HEK293 (cell line): ENCODE data around the gene GDAP2.

Source experiments
- KLF16 ChIP-seq: fragments of 450-650 bp; formaldehyde crosslinking; IDR thresholded peaks from 2 replicates; pipeline ENCODE4 v1.5.1; 2017; ENCODE audit warnings: missing biosample characterization, missing genetic modification characterization
- KLF8 ChIP-seq: fragments of 450-650 bp; formaldehyde crosslinking; IDR thresholded peaks from 2 replicates; pipeline ENCODE4 v1.5.1; 2016; ENCODE audit warnings: missing biosample characterization, missing genetic modification characterization
- MYNN ChIP-seq: fragments of 450-650 bp; formaldehyde crosslinking; IDR thresholded peaks from 2 replicates; pipeline ENCODE4 v1.5.1; 2016; ENCODE audit warnings: missing biosample characterization, missing genetic modification characterization, borderline replicate concordance
- MZF1 ChIP-seq: fragments of 450-650 bp; formaldehyde crosslinking; IDR thresholded peaks from 2 replicates; pipeline ENCODE4 v1.5.1; 2017; ENCODE audit warnings: missing biosample characterization, missing genetic modification characterization, borderline replicate concordance
- PRDM1 ChIP-seq: fragments of 450-650 bp; formaldehyde crosslinking; IDR thresholded peaks from 2 replicates; pipeline ENCODE4; 2016; ENCODE audit warnings: missing biosample characterization, missing genetic modification characterization
- SP7 ChIP-seq: fragments of 450-650 bp; formaldehyde crosslinking; IDR thresholded peaks from 2 replicates; pipeline ENCODE4 v1.5.1; 2016; ENCODE audit warnings: missing biosample characterization, missing genetic modification characterization
- TCF7L2 ChIP-seq: IDR thresholded peaks from 2 replicates; pipeline ENCODE4 v1.6.1; 2011; ENCODE audit warnings: low read depth, mild to moderate bottlenecking, inconsistent platforms, low read length, moderate library complexity, borderline replicate concordance
- ZBTB1 ChIP-seq: fragments of 450-650 bp; formaldehyde crosslinking; IDR thresholded peaks from 2 replicates; pipeline ENCODE4 v1.5.1; 2016; ENCODE audit warnings: missing biosample characterization, missing genetic modification characterization
- ZNF132 ChIP-seq: fragments of 450-650 bp; formaldehyde crosslinking; IDR thresholded peaks from 2 replicates; pipeline ENCODE4 v1.5.1; 2017; ENCODE audit warnings: missing biosample characterization, missing genetic modification characterization, borderline replicate concordance
- ZNF16 ChIP-seq: fragments of 450-650 bp; formaldehyde crosslinking; IDR thresholded peaks from 2 replicates; pipeline ENCODE4 v1.5.1; 2016; ENCODE audit warnings: low read depth, missing biosample characterization, missing genetic modification characterization
- ZNF19 ChIP-seq: fragments of 450-650 bp; formaldehyde crosslinking; IDR thresholded peaks from 2 replicates; pipeline ENCODE4; 2016; ENCODE audit warnings: missing biosample characterization, missing genetic modification characterization, low read depth
- ZNF24 ChIP-seq: fragments of 450-650 bp; formaldehyde crosslinking; IDR thresholded peaks from 2 replicates; pipeline ENCODE4 v1.5.1; 2016; ENCODE audit warnings: missing biosample characterization, missing genetic modification characterization
- ZNF324 ChIP-seq: fragments of 450-650 bp; formaldehyde crosslinking; IDR thresholded peaks from 2 replicates; pipeline ENCODE4 v1.5.1; 2016; ENCODE audit warnings: missing biosample characterization, missing genetic modification characterization
- ZNF426 ChIP-seq: fragments of 450-650 bp; formaldehyde crosslinking; IDR thresholded peaks from 2 replicates; pipeline ENCODE4 v1.5.1; 2017; ENCODE audit warnings: missing biosample characterization, missing genetic modification characterization, mild to moderate bottlenecking, inconsistent platforms, moderate library complexity
- ZNF473 ChIP-seq: fragments of 450-650 bp; formaldehyde crosslinking; IDR thresholded peaks from 2 replicates; pipeline ENCODE4 v1.5.1; 2017; ENCODE audit warnings: missing biosample characterization, missing genetic modification characterization
- ZNF48 ChIP-seq: fragments of 450-650 bp; formaldehyde crosslinking; IDR thresholded peaks from 2 replicates; pipeline ENCODE4 v1.5.1; 2016; ENCODE audit warnings: missing biosample characterization, missing genetic modification characterization
- ZNF549 ChIP-seq: fragments of 450-650 bp; IDR thresholded peaks from 2 replicates; pipeline ENCODE4 v1.5.1; 2018; ENCODE audit warnings: missing biosample characterization, missing genetic modification characterization, mild to moderate bottlenecking, inconsistent platforms, moderate library complexity
- ZNF560 ChIP-seq: fragments of 450-650 bp; formaldehyde crosslinking; IDR thresholded peaks from 2 replicates; pipeline ENCODE4 v1.5.1; 2017; ENCODE audit warnings: missing biosample characterization, missing genetic modification characterization, borderline replicate concordance
- ZNF654 ChIP-seq: fragments of 450-650 bp; formaldehyde crosslinking; IDR thresholded peaks from 2 replicates; pipeline ENCODE4 v1.5.1; 2016; ENCODE audit warnings: low read depth, missing biosample characterization, missing genetic modification characterization
- ZNF747 ChIP-seq: fragments of 450-650 bp; formaldehyde crosslinking; IDR thresholded peaks from 2 replicates; pipeline ENCODE4 v1.5.1; 2016; ENCODE audit warnings: missing biosample characterization, missing genetic modification characterization
- ZNF837 ChIP-seq: fragments of 450-650 bp; formaldehyde crosslinking; IDR thresholded peaks from 2 replicates; pipeline ENCODE4 v1.5.1; 2016; ENCODE audit warnings: missing biosample characterization, missing genetic modification characterization
- TF ChIP-seq, protein P1 (sequence below): fragments of 450-650 bp; formaldehyde crosslinking; IDR thresholded peaks from 2 replicates; pipeline ENCODE4 v1.5.1; 2016; ENCODE audit warnings: missing biosample characterization, missing genetic modification characterization, borderline replicate concordance
- TF ChIP-seq, protein P2 (sequence below): fragments of 450-650 bp; formaldehyde crosslinking; IDR thresholded peaks from 2 replicates; pipeline ENCODE4 v1.5.1; 2016; ENCODE audit warnings: missing biosample characterization, missing genetic modification characterization
- TF ChIP-seq, protein P3 (sequence below): fragments of 450-650 bp; formaldehyde crosslinking; IDR thresholded peaks from 2 replicates; pipeline ENCODE4 v1.5.1; 2016; ENCODE audit warnings: missing biosample characterization, missing genetic modification characterization
- TF ChIP-seq, protein P4 (sequence below): fragments of 450-650 bp; formaldehyde crosslinking; IDR thresholded peaks from 2 replicates; pipeline ENCODE4 v1.5.1; 2017; ENCODE audit warnings: missing biosample characterization, missing genetic modification characterization
- TF ChIP-seq, protein P5 (sequence below): fragments of 450-650 bp; formaldehyde crosslinking; IDR thresholded peaks from 2 replicates; pipeline ENCODE4 v1.5.1; 2017; ENCODE audit warnings: missing biosample characterization, missing genetic modification characterization

Gene GDAP2

DNA sequence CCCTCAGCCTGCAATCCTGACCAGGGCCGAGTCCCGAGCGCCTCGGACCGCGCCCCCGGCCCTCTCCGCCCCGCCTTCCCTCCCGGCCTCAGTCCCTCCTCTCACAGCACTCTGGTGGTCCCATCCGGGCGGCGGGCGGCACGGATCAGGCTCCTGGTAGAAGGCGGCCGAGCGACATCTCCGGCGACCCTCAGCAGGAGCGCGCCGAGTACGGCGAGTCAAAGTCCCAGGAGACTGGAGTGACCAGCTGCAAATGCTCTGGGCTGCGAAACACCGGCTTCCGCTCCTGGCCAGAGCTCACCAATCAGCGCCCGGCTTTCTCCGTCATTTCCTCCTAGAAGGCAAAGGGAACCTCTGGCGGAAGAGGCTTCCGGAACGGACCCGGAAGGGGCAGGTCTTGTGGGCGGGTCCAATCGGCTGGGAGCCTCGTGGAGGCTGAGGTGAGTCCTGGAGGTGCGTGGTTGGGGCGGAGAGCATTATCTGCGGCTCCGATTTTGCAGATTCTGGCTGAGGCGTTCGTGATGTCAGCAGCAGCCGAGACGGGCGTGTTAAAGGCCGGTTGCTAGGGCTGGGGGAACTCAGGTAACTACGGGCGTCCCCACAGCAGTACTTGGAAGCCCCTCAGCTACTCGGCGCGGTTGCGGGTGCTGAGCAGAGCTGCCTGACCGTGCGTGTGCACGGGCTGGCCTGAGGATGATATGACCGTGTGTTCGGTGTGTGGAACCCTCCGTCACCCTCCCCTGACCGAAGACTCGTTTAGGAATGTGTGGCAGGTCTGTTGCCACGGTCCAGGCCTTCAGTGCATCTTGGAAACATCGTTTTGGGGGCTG is at the start of gene GDAP2, which contains the start of gene WDR3 (continued):
- TF ChIP-seq ZNF19 = no peak
- TF ChIP-seq, protein P1, sequence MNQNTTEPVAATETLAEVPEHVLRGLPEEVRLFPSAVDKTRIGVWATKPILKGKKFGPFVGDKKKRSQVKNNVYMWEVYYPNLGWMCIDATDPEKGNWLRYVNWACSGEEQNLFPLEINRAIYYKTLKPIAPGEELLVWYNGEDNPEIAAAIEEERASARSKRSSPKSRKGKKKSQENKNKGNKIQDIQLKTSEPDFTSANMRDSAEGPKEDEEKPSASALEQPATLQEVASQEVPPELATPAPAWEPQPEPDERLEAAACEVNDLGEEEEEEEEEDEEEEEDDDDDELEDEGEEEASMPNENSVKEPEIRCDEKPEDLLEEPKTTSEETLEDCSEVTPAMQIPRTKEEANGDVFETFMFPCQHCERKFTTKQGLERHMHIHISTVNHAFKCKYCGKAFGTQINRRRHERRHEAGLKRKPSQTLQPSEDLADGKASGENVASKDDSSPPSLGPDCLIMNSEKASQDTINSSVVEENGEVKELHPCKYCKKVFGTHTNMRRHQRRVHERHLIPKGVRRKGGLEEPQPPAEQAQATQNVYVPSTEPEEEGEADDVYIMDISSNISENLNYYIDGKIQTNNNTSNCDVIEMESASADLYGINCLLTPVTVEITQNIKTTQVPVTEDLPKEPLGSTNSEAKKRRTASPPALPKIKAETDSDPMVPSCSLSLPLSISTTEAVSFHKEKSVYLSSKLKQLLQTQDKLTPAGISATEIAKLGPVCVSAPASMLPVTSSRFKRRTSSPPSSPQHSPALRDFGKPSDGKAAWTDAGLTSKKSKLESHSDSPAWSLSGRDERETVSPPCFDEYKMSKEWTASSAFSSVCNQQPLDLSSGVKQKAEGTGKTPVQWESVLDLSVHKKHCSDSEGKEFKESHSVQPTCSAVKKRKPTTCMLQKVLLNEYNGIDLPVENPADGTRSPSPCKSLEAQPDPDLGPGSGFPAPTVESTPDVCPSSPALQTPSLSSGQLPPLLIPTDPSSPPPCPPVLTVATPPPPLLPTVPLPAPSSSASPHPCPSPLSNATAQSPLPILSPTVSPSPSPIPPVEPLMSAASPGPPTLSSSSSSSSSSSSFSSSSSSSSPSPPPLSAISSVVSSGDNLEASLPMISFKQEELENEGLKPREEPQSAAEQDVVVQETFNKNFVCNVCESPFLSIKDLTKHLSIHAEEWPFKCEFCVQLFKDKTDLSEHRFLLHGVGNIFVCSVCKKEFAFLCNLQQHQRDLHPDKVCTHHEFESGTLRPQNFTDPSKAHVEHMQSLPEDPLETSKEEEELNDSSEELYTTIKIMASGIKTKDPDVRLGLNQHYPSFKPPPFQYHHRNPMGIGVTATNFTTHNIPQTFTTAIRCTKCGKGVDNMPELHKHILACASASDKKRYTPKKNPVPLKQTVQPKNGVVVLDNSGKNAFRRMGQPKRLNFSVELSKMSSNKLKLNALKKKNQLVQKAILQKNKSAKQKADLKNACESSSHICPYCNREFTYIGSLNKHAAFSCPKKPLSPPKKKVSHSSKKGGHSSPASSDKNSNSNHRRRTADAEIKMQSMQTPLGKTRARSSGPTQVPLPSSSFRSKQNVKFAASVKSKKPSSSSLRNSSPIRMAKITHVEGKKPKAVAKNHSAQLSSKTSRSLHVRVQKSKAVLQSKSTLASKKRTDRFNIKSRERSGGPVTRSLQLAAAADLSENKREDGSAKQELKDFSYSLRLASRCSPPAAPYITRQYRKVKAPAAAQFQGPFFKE = no peak
- no peak for TF ChIP-seq ZNF16 (tag by site-specific recombination)
- TF ChIP-seq, protein P2, sequence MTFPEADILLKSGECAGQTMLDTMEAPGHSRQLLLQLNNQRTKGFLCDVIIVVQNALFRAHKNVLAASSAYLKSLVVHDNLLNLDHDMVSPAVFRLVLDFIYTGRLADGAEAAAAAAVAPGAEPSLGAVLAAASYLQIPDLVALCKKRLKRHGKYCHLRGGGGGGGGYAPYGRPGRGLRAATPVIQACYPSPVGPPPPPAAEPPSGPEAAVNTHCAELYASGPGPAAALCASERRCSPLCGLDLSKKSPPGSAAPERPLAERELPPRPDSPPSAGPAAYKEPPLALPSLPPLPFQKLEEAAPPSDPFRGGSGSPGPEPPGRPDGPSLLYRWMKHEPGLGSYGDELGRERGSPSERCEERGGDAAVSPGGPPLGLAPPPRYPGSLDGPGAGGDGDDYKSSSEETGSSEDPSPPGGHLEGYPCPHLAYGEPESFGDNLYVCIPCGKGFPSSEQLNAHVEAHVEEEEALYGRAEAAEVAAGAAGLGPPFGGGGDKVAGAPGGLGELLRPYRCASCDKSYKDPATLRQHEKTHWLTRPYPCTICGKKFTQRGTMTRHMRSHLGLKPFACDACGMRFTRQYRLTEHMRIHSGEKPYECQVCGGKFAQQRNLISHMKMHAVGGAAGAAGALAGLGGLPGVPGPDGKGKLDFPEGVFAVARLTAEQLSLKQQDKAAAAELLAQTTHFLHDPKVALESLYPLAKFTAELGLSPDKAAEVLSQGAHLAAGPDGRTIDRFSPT = no peak
- TF ChIP-seq, protein P3, sequence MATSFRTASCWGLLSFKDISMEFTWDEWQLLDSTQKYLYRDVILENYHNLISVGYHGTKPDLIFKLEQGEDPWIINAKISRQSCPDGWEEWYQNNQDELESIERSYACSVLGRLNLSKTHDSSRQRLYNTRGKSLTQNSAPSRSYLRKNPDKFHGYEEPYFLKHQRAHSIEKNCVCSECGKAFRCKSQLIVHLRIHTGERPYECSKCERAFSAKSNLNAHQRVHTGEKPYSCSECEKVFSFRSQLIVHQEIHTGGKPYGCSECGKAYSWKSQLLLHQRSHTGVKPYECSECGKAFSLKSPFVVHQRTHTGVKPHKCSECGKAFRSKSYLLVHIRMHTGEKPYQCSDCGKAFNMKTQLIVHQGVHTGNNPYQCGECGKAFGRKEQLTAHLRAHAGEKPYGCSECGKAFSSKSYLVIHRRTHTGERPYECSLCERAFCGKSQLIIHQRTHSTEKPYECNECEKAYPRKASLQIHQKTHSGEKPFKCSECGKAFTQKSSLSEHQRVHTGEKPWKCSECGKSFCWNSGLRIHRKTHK (tag by site-specific recombination) = no peak
- TF ChIP-seq ZNF132 = no peak
- TF ChIP-seq PRDM1 (tag by site-specific recombination) = no peak
- TF ChIP-seq, protein P4, sequence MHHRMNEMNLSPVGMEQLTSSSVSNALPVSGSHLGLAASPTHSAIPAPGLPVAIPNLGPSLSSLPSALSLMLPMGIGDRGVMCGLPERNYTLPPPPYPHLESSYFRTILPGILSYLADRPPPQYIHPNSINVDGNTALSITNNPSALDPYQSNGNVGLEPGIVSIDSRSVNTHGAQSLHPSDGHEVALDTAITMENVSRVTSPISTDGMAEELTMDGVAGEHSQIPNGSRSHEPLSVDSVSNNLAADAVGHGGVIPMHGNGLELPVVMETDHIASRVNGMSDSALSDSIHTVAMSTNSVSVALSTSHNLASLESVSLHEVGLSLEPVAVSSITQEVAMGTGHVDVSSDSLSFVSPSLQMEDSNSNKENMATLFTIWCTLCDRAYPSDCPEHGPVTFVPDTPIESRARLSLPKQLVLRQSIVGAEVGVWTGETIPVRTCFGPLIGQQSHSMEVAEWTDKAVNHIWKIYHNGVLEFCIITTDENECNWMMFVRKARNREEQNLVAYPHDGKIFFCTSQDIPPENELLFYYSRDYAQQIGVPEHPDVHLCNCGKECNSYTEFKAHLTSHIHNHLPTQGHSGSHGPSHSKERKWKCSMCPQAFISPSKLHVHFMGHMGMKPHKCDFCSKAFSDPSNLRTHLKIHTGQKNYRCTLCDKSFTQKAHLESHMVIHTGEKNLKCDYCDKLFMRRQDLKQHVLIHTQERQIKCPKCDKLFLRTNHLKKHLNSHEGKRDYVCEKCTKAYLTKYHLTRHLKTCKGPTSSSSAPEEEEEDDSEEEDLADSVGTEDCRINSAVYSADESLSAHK (tag by site-specific recombination) = no peak
- TF ChIP-seq ZBTB1 (tag by site-specific recombination) = no peak
- no peak for TF ChIP-seq ZNF560 (tag by site-specific recombination)
- no peak for TF ChIP-seq ZNF747 (tag by site-specific recombination)
- TF ChIP-seq ZNF549 (tag by site-specific recombination) = no peak
- TF ChIP-seq ZNF48 (tag by site-specific recombination) = no peak
- TF ChIP-seq, protein P5, sequence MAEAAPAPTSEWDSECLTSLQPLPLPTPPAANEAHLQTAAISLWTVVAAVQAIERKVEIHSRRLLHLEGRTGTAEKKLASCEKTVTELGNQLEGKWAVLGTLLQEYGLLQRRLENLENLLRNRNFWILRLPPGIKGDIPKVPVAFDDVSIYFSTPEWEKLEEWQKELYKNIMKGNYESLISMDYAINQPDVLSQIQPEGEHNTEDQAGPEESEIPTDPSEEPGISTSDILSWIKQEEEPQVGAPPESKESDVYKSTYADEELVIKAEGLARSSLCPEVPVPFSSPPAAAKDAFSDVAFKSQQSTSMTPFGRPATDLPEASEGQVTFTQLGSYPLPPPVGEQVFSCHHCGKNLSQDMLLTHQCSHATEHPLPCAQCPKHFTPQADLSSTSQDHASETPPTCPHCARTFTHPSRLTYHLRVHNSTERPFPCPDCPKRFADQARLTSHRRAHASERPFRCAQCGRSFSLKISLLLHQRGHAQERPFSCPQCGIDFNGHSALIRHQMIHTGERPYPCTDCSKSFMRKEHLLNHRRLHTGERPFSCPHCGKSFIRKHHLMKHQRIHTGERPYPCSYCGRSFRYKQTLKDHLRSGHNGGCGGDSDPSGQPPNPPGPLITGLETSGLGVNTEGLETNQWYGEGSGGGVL = 0 out of 2 replicates have a peak, but pooled peaks have one; percentile 32
- no peak for TF ChIP-seq ZNF473 (tag by site-specific recombination)
- no peak; the same call in 1 of the 2 replicates for TF ChIP-seq ZNF24 (tag by site-specific recombination)
- TF ChIP-seq KLF16 (tag by site-specific recombination) = peak; percentile 84; the same call in 1 of the 2 replicates
- no peak for TF ChIP-seq TCF7L2
- no peak for TF ChIP-seq ZNF324 (tag by site-specific recombination)
- no peak for TF ChIP-seq ZNF426 (tag by site-specific recombination)
- TF ChIP-seq MZF1 (tag by site-specific recombination) = no peak
- no peak for TF ChIP-seq MYNN (tag by site-specific recombination)
- TF ChIP-seq ZNF654 (tag by site-specific recombination) = no peak
- TF ChIP-seq SP7 (tag by site-specific recombination) = 0 out of 2 replicates have a peak, but pooled peaks have one; percentile 30
- TF ChIP-seq KLF8 (tag by site-specific recombination) = peak; percentile 19
- TF ChIP-seq ZNF837 (tag by site-specific recombination) = no peak
